ENCODE data around the gene DNMBP. TPM values are rescaled to one million over a fixed set of nuclear protein-coding genes. Genes with fewer than 3 reads are reported as not detected.

Gene DNMBP
- total and polyA plus RNA-seq, 2 donors (not counting 3 experiments of a cell fraction or from before 2014, with no cell fraction given) = 32.0 to 53.4 TPM

DNA sequence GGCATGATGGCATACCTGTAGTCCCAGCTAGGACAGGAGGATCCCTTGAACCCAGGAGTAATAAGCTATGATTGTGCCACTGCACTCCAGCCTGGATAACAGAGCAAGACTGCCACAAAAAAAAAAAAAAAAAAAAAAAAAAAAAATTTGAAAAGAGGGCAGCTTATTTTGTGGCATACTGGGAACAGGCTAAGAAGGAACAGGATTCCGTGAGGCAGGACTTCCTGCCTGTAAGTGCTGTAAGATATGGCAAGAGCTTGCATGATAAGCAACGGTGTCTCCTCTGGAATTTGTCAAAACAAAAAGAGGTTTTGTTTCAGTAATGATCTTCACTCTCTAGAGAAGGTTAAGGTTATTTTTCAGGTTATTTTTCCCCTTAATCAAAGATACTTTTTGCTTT is 126.2 kb downstream of the DNMBP start:
- H3K9me3 ChIP-seq (replicated peaks; ENCODE audit: control insufficient read depth, insufficient read depth, low read length) = no peaks in the 10 kb centered on the region
- no peak overlapping the region for H3K27ac ChIP-seq (ENCODE audit: insufficient read depth, low read depth, low read length)
- TF ChIP-seq POLR2AphosphoS5 (IDR thresholded peaks at IDR 0.05; ENCODE audit: insufficient read depth, low read depth, low read length) (no peak), GATA2 (IDR thresholded peaks at IDR 0.05; ENCODE audit: insufficient read depth, insufficient read length, low read depth, low read length) (no peak), FOS (IDR thresholded peaks at IDR 0.05; ENCODE audit: borderline replicate concordance, insufficient read depth, low read length) (no peak), EZH2 (IDR thresholded peaks at IDR 0.05; ENCODE audit: borderline replicate concordance, low read depth, low read length, severe bottlenecking) (no peak), JUN (IDR thresholded peaks at IDR 0.05; ENCODE audit: borderline replicate concordance, insufficient read depth, insufficient read length, low read depth) (no peak), CTCF (IDR thresholded peaks at IDR 0.05; ENCODE audit: extremely low read depth in 1 of 2, insufficient read depth in 1 of 2, low read depth in 1 of 2, low read length in 2 of 2) (no peak), POLR2A (IDR thresholded peaks at IDR 0.05; ENCODE audit: low read depth, low read length) (no peak), MYC (IDR thresholded peaks at IDR 0.05; ENCODE audit: low read depth, low read length) (no peak)
- TF ChIP-seq, protein P1, sequence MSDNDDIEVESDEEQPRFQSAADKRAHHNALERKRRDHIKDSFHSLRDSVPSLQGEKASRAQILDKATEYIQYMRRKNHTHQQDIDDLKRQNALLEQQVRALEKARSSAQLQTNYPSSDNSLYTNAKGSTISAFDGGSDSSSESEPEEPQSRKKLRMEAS (IDR thresholded peaks at IDR 0.05; ENCODE audit: insufficient read depth, insufficient read length) = no peak
- no peak overlapping the region for H2AFZ ChIP-seq (ENCODE audit: low read depth, low read length)
- DNase-seq (ENCODE audit: low read depth, low spot score) = no peak
- H3K9me1 ChIP-seq (replicated peaks; ENCODE audit: control insufficient read depth, extremely low read depth, insufficient read depth, low read length) = no peaks in the 10 kb centered on the region
- no peak overlapping the region for H3K4me3 ChIP-seq (replicated peaks in 1 of 3; ENCODE audit: insufficient read depth in 1 of 3, low read depth in 1 of 3, low read length in 3 of 3)
- dilution Hi-C loops (cut with MboI; ENCODE audit: extremely low pct_ligation_motif_present, low sequenced_read_pairs) (no loop called here), intact Hi-C loops (cut with micrococcal nuclease) (no loop called here)
- H4K20me1 ChIP-seq (replicated peaks; ENCODE audit: control insufficient read depth, extremely low read depth, insufficient read depth, low read length) = no peaks in the 10 kb centered on the region
- H3K36me3 ChIP-seq (ENCODE audit: control insufficient read depth in 2 of 2, extremely low read depth in 1 of 2, insufficient read depth in 2 of 2, low read length in 2 of 2) = peaks cover 36 to 45% of the 10 kb centered on the region in 2 experiments
- no peak for FAIRE-seq
- ChIA-PET POLR2A (no interaction called here), CTCF (interaction anchor here (0.7 to 2.1 kb wide), 4 partner anchors 10 to 162 kb away, joined by 3 to 5 read pairs (median 3); no protein-coding TSS in a partner anchor)
- no peak overlapping the region for H3K9ac ChIP-seq (replicated peaks; ENCODE audit: extremely low read depth, insufficient read depth, low read length)
- no peaks in the 10 kb centered on the region for H3K27me3 ChIP-seq (ENCODE audit: control insufficient read depth in 2 of 2, insufficient read depth in 2 of 2, low read length in 2 of 2)
- peaks cover 4% of the 10 kb centered on the region for H3K79me2 ChIP-seq (ENCODE audit: control insufficient read depth, insufficient read depth, low read length)
- BruUV-seq (replicated peaks) = no TSS peak
- no peak overlapping the region for H3K4me2 ChIP-seq (ENCODE audit: insufficient read depth, low read length)
- peaks cover 22% of the 10 kb centered on the region for H3K4me1 ChIP-seq (ENCODE audit: control insufficient read depth, extremely low read depth, insufficient read depth, low read length)

Measured in endothelial cell of umbilical vein (primary cell).